ENCODE results near the gene MSANTD7.

Gene MSANTD7

GRCh38 chr10:14860791-14861190 is 22.7 kb downstream of the MSANTD7 start:
- no peak for TF ChIP-seq ATF2 (tag by site-specific recombination; IDR thresholded peaks at IDR 0.05; ENCODE audit: low read depth)
- no peak for TF ChIP-seq GLI4 (tag by site-specific recombination; IDR thresholded peaks at IDR 0.05)
- no peak for TF ChIP-seq ZNF221 (tag by site-specific recombination; IDR thresholded peaks at IDR 0.05; ENCODE audit: borderline replicate concordance)
- no peak for TF ChIP-seq ZNF473 (tag by site-specific recombination; IDR thresholded peaks at IDR 0.05)
- TF ChIP-seq ZBTB44 (tag by site-specific recombination; IDR thresholded peaks at IDR 0.05), result no peak
- TF ChIP-seq TRIM28 (IDR thresholded peaks at IDR 0.05; ENCODE audit: borderline replicate concordance, low read length), result no peak
- no peak for TF ChIP-seq ZNF280C (tag by site-specific recombination; IDR thresholded peaks at IDR 0.05)
- no peak for TF ChIP-seq SETDB1 (IDR thresholded peaks at IDR 0.05; ENCODE audit: insufficient read length, low read length)
- no peak for TF ChIP-seq ZBTB26 (tag by site-specific recombination; optimal IDR thresholded peaks at IDR 0.05)
- TF ChIP-seq ZNF239 (tag by site-specific recombination; IDR thresholded peaks at IDR 0.05), result no peak
- no peak for TF ChIP-seq SCRT1 (tag by site-specific recombination; IDR thresholded peaks at IDR 0.05; ENCODE audit: borderline replicate concordance)
- no peak for TF ChIP-seq AEBP2 (tag by site-specific recombination; IDR thresholded peaks at IDR 0.05; ENCODE audit: borderline replicate concordance)
- TF ChIP-seq ZNF248 (tag by site-specific recombination; IDR thresholded peaks at IDR 0.05), result no peak
- no peak for TF ChIP-seq ZBTB48 (tag by site-specific recombination; IDR thresholded peaks at IDR 0.05)
- TF ChIP-seq ZNF529 (tag by site-specific recombination; IDR thresholded peaks at IDR 0.05; ENCODE audit: insufficient replicate concordance), result no peak
- no peak for TF ChIP-seq HOXC10 (CRISPR knock-in tag; IDR thresholded peaks at IDR 0.05)
- TF ChIP-seq HIC1 (tag by site-specific recombination; IDR thresholded peaks at IDR 0.05), result no peak
- no peak for TF ChIP-seq ZNF391 (tag by site-specific recombination; IDR thresholded peaks at IDR 0.05; ENCODE audit: borderline replicate concordance, low read depth)
- TF ChIP-seq ZNF274 (IDR thresholded peaks at IDR 0.05; ENCODE audit: low read length), result no peak
- TF ChIP-seq ZNF274 (tag by site-specific recombination; IDR thresholded peaks at IDR 0.05; ENCODE audit: borderline replicate concordance), result no peak
- H3K4me1 ChIP-seq (ENCODE audit: control insufficient read depth, insufficient read depth, low read length), result no peaks in the 10 kb centered on the region

More at GRCh38 chr10:14860791-14861190, 22.7 kb downstream of the MSANTD7 start:
- Histone ChIP-seq H3K27ac (ENCODE audit: extremely low read depth, low read depth, low read length) (no peak overlapping the region), H3K9me3 (ENCODE audit: control insufficient read depth, insufficient read depth, low read depth, low read length) (no peaks in the 10 kb centered on the region), H3K4me3 (ENCODE audit: low read depth, low read length) (no peak overlapping the region), H3K36me3 (ENCODE audit: control insufficient read depth in 2 of 2, insufficient read depth in 1 of 2, low read length in 2 of 2) (peaks cover 23 to 49% of the 10 kb centered on the region in 2 experiments)
- ChIA-PET POLR2A (no interaction called here), CTCF (no interaction called here)

Data from HEK293 (cell line).